KMS-11 (cell line): Measurements from ENCODE around the gene GOSR1.
"Not testable (repeated sequence)": the region's sequence is repeated elsewhere in the genome, so short reads cannot be mapped to it uniquely, and the experiment has no call there.

ENCODE experiments used
- H2AFZ ChIP-seq: fragments of 200-600 bp; sonication (generic); 2 replicates; pipeline ENCODE4 v1.6.1; 2016; ENCODE audit warnings: antibody characterized with exemption, mixed run types, low read depth
- H3K27ac ChIP-seq: fragments of 200-600 bp; sonication (generic); 2 replicates; pipeline ENCODE4 v1.6.1; 2016; ENCODE audit warnings: mild to moderate bottlenecking, mixed run types
- H3K27me3 ChIP-seq: fragments of 200-600 bp; sonication (generic); 2 replicates; pipeline ENCODE4 v1.6.1; 2017; ENCODE audit warnings: mild to moderate bottlenecking, low read depth, mixed run types, moderate library complexity; ENCODE audit not compliant: insufficient read depth
- H3K36me3 ChIP-seq: fragments of 200-600 bp; sonication (generic); 2 replicates; pipeline ENCODE4 v1.6.1; 2017; ENCODE audit warnings: mild to moderate bottlenecking, mixed run types; ENCODE audit not compliant: insufficient read depth
- H3K4me1 ChIP-seq: fragments of 200-600 bp; sonication (generic); 2 replicates; pipeline ENCODE4 v1.6.1; 2016; ENCODE audit warnings: mild to moderate bottlenecking, low read depth, mixed run types; ENCODE audit not compliant: poor library complexity, severe bottlenecking
- H3K4me2 ChIP-seq: fragments of 200-600 bp; sonication (generic); 2 replicates; pipeline ENCODE4 v1.7.0; 2016; ENCODE audit warnings: mild to moderate bottlenecking, mixed run types
- H3K4me3 ChIP-seq: fragments of 200-600 bp; sonication (generic); IDR thresholded peaks from 2 replicates; pipeline ENCODE4 v1.6.1; 2017; ENCODE audit warnings: low read depth, low read length, mixed read lengths; ENCODE audit not compliant: insufficient read depth
- H3K79me2 ChIP-seq: fragments of 200-600 bp; sonication (generic); 2 replicates; pipeline ENCODE4 v1.6.1; 2016; ENCODE audit warnings: low read depth, mixed run types; ENCODE audit not compliant: insufficient read depth
- H3K9ac ChIP-seq: fragments of 200-600 bp; sonication (generic); 2 replicates; pipeline ENCODE4 v1.6.1; 2016; ENCODE audit warnings: mild to moderate bottlenecking, mixed run types
- H4K20me1 ChIP-seq: fragments of 200-600 bp; sonication (generic); 2 replicates; pipeline ENCODE4 v1.6.1; 2016; ENCODE audit warnings: mild to moderate bottlenecking, mixed run types; ENCODE audit not compliant: insufficient read depth
- CTCF ChIP-seq: fragments of 200-600 bp; sonication (generic); conservative IDR thresholded peaks from 2 replicates; pipeline ENCODE4 v1.6.1; 2017; ENCODE audit warnings: low read depth, mild to moderate bottlenecking, antibody characterized with exemption, low read length, moderate library complexity, mixed read lengths

Gene GOSR1

DNA sequence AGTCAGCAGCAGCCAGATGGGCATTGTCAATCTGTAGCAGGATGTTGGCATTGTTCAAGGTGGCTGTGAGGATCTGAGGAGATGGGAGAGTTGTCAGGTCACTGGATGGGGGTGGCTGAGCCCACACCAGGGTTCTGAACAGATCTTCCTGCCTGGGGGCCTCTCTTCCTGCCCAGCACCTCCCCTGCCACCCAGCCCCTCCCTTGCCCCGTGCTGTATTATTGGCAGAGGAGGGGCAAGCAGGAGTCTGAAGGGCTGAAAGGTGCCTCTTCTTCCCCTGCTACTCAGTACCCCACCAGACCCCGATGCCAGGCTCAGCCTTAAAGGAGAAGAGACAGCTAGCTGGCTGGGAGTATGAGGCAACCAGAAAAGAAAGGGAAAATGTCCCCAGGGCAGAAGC is 93.0 kb downstream of the GOSR1 start:
- no peaks in the 10 kb centered on the region for H3K79me2 ChIP-seq
- H4K20me1 ChIP-seq = no peaks in the 10 kb centered on the region
- no peaks in the 10 kb centered on the region; the same call in 1 of the 2 replicates for H3K27me3 ChIP-seq
- H3K36me3 ChIP-seq = no peaks in the 10 kb centered on the region
- H3K4me2 ChIP-seq = no peak overlapping the region
- TF ChIP-seq CTCF = no peak
- no peaks in the 10 kb centered on the region for H3K4me1 ChIP-seq
- no peak overlapping the region for H2AFZ ChIP-seq
- H3K27ac ChIP-seq = no peak overlapping the region
- no peak overlapping the region for H3K9ac ChIP-seq
- H3K4me3 ChIP-seq = no peak overlapping the region

DNA sequence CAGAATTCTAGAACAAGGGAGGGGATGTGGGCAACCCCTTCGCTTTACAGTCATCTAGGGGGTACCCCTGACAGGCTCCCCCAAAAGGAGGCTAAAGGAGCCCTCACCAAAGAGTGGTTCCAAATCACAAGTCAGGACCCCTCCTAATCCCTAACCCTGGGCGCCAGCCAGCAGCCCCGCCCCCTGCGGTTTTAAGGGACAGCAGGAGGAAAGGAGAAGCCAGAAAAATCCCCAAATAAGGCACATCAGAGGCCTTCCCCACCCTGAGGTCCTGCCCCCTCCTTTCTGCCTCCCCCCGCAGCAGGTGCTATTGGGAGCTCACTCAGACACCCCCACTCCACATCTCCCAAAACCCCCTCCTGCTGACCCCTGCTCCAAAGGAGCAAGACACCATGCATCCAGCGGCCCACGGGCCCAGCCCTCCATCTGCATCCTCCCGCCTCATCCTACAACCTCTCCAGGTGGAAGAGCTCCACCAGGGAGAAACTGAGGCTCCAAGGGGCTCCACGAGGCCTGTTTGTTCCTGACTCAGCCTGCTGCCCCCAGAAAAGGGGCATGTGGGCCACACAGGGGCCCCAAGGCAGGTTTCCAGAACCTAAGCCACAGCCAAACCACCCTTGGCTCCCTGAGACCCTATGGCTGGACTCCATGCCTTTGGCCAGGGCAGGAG is 93.5 kb downstream of the GOSR1 start:
- Histone ChIP-seq H3K79me2 (no peaks in the 10 kb centered on the region), H3K4me1 (no peaks in the 10 kb centered on the region), H3K4me2 (no peak overlapping the region), H4K20me1 (no peaks in the 10 kb centered on the region), H2AFZ (no peak overlapping the region), H3K27ac (no peak overlapping the region), H3K27me3 (no peaks in the 10 kb centered on the region; the same call in 1 of the 2 replicates), H3K4me3 (no peak overlapping the region), H3K36me3 (no peaks in the 10 kb centered on the region), H3K9ac (no peak overlapping the region)
- no peak for TF ChIP-seq CTCF

GRCh38 chr17:30571404-30571803 is 94.2 kb downstream of the GOSR1 start:
- H3K79me2 ChIP-seq, H3K27me3 ChIP-seq, H3K4me3 ChIP-seq: not testable (repeated sequence)

GRCh38 chr17:30571921-30572320 is 94.7 kb downstream of the GOSR1 start:
- Histone ChIP-seq H4K20me1 (no peaks in the 10 kb centered on the region), H3K36me3 (no peaks in the 10 kb centered on the region), H3K27me3 (no peaks in the 10 kb centered on the region; the same call in 1 of the 2 replicates), H3K79me2 (no peaks in the 10 kb centered on the region), H3K4me1 (no peaks in the 10 kb centered on the region), H2AFZ (no peak overlapping the region), H3K27ac (no peak overlapping the region), H3K4me2 (no peak overlapping the region), H3K4me3 (no peak overlapping the region), H3K9ac (no peak overlapping the region)
- no peak for TF ChIP-seq CTCF

More at GRCh38 chr17:30571404-30571803, 94.2 kb downstream of the GOSR1 start:
- not testable (repeated sequence) for H3K36me3 ChIP-seq, H3K4me2 ChIP-seq, H3K4me1 ChIP-seq, H3K27ac ChIP-seq, H2AFZ ChIP-seq, H3K9ac ChIP-seq, H4K20me1 ChIP-seq

- not testable (repeated sequence) for H2AFZ ChIP-seq, H3K36me3 ChIP-seq, H3K4me2 ChIP-seq, H3K27me3 ChIP-seq, H3K9ac ChIP-seq, H3K4me1 ChIP-seq, H4K20me1 ChIP-seq, H3K4me3 ChIP-seq, H3K27ac ChIP-seq, H3K79me2 ChIP-seq
Measured at GRCh38 chr17:30572651-30573554, 95.7 kb downstream of the GOSR1 start.
